Putamen (tissue), 1 donor: ENCODE results near the gene ZBTB46.
"Not testable (repeated sequence)": the region's sequence is repeated elsewhere in the genome, so short reads cannot be mapped to it uniquely, and the experiment has no call there.

ENCODE experiments used
- DNase-seq: peaks from one replicate; pipeline ENCODE4 v3.0.0-alpha.2; 2016; ENCODE audit warnings: low spot score

ZBTB46 gene

DNA sequence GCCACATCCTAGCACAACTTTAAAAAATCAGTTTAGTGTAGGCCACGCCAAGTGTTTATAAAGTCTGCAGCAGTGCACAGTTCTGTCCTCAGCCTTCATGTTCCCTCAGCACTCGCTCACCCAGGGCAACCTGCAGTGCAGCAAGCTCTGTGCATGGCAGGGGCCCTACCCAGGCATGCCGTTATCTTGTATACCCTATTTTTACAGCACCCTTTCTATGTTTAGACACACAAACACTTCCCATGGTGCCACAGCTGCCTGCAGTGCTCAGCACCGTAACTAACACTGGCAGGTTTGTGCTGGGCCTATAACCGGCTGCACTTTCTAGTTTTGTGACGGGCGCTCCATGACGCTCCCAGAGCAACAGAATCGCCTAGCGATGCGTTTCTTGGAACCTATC lies 43.8 kb downstream of the ZBTB46 start:
- no peak for DNase-seq

DNA sequence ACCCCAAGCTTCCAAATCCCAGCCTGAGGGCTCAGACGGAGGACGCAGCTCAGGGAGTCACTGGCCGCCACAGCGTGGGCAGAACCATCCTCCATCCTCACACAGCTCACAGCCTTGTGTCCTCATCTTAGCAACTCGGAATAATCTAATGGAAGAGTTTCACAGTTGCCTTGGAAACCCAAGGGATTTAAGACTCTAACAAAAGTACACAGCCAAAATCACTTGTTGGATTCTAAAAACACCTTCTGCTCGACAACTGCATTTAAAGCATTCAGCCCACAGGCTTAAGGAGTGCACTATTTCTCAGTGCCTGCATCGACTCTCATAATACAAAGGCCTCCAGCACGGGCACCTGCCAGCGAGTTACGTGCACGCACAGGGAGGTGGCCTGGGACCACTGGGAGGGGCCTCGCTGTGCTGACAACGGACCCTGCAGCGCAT lies 45.4 kb downstream of the ZBTB46 start:
- DNase-seq, result no peak

DNA sequence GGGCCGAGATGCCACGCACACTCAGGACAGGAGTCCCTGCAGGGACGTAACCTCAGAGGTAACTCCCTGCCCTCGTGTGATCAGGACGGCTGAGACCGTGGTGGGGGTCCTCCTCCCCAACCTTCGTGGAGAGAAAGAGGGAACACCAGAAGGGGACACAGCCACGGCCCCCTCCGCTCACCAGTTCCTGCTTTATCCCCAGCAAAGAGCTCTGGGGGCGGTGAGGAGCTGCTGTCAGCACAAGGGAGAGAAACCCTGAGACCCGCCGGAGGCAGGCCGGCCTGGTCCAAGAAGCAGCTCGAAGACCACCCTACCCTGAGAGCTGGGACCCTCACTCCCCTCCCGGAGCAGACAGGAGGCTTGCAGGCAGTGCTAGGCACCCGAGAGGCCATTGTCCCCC lies 47.1 kb downstream of the ZBTB46 start:
- DNase-seq, result no peak

DNA sequence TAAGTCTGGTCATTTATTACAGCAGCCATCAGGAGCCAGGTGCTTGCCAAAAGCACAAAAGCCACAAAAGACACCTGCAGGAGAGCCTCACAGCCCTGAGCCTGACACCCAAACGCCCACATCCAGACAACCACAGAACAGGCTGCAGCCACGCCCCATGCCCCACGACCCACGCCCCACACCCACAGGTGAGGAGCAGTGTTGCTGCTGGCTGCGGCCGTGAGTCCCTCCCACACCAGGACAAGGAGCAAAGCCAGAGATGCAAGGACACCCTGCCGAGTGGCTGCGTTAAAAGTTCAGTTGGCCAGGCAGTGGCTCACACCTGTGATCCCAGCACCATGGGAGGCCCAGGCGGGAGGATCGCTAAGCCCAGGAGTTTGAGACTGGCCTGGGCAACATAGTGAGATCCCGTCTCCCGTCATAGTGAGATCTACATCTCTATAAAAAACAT lies 48.5 kb downstream of the ZBTB46 start:
- no peak for DNase-seq

DNA sequence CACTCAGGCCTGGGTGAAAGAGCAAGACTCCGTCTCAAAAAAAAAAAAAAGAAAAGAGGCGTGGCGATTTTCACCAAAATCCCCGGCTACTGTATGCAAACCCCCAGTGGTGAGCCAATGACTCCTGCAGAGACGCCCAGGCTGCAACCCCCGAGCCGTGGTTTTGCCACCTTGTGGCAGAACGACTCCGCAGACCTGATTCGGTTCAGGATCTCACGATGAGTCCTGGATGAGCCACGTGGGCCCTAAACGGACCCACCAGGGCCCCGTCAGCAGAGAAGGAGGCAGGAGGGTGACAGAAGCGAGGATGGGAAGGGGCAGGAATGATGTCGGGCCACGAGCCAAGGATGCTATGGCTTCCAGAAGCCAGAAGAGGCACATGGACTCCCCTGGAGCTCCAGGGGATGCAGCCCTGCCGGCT lies 49.0 kb downstream of the ZBTB46 start:
- no peak for DNase-seq

DNA sequence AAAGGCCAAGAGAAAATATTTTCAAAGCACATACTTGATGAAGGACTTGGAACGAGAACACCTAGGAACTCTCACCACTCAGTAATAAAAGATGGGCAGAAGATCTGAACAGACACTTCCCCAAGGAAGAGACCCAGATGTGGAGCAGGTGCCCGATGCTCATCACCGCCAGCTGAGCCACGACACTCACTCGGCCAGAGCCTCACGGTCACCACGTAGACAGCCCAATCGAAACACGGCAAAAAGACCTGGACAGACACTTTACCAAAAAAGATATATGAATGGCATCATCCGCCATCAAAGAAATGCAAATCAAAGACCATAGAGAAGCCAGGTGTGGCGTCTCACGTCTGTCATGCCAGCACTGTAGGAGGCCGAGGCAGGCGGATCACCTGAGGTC lies 49.9 kb downstream of the ZBTB46 start:
- no peak for DNase-seq

DNA sequence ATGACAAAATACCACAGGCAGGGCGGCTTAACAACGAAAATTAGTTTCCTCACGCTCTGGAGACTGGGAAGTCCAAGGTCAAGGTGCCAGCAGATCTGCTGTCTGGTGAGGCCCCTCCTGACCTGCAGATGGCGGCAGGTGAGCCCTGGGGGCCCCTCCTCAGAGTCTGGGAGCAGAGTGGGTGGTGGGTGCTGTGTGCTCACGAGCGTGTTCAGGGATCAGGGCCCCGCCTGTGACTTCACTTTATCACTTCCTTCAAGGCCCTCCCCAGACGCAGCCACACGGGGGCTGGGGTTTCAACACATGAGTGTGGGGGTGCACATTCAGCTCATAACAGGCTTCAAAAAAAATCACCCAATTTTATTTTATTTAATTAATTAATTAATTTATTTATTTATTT lies 52.2 kb downstream of the ZBTB46 start:
- no peak for DNase-seq

DNA sequence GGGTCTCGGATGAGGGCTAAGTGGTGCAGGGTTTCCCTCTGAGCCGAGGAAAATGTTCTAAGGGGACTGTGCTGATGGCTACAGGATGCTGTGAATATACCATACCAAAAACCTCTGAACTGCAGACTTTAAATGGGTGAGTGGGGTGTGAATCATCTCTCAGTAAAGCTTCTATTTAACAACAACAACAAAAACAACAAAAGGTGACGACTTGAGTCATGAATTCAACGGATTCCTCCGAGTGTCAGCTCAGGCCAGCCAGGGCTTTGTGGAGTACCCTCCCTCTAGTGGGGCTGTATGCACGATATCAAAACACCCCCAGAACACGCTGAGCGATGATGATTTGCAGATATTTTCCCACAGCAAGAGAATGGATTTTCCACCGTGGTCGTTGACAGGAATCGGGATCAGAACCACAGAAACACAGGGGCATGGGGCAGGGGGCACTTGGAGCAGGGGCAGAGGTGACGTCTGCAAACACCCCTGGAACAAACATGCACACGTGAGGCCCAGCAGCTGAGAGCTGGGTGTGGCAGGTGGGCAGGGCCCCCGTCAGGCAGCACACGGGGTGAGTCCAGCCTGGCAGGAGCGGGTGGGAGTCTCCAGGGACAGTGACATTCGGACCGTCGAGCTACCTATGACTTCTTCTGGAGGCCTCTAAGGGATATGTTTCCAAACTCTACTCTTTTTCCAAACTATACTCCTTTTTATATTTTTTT lies 52.9 kb downstream of the ZBTB46 start:
- no peak for DNase-seq

DNA sequence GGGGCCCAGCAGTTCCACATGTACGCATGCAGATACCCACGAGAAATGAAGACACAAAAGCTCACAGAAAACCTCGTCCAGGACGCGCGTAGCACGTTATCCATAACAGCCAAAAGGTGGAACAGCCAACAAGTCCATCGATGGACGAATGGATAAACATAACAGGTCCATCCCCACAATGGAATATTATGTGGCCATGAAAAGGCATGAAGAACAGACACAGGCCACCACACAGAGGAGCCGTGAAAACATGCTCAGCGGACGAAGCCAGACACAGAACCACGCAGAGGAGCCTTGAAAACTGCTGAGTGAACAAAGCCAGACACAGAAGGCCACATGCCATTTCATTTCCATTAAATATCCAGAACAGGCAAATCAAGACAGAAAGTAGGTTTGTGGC lies 53.5 kb downstream of the ZBTB46 start:
- DNase-seq, result no peak

DNA sequence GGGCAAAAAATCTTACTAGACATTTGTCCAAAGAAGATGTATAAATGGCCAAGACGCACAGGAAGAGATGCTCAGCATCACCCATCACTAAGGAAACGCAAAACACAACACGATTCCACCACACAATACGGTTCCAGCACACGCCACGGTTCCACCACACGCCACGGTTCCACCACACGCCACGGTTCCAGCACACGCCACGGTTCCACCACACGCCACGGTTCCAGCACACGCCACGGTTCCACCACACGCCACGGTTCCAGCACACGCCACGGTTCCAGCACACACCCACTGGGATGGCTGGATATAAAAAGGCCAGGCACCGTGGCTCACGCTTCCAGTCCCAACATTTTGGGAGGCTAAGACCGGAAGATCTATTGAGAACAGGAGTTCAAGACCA lies 54.2 kb downstream of the ZBTB46 start:
- not testable (repeated sequence) for DNase-seq

DNA sequence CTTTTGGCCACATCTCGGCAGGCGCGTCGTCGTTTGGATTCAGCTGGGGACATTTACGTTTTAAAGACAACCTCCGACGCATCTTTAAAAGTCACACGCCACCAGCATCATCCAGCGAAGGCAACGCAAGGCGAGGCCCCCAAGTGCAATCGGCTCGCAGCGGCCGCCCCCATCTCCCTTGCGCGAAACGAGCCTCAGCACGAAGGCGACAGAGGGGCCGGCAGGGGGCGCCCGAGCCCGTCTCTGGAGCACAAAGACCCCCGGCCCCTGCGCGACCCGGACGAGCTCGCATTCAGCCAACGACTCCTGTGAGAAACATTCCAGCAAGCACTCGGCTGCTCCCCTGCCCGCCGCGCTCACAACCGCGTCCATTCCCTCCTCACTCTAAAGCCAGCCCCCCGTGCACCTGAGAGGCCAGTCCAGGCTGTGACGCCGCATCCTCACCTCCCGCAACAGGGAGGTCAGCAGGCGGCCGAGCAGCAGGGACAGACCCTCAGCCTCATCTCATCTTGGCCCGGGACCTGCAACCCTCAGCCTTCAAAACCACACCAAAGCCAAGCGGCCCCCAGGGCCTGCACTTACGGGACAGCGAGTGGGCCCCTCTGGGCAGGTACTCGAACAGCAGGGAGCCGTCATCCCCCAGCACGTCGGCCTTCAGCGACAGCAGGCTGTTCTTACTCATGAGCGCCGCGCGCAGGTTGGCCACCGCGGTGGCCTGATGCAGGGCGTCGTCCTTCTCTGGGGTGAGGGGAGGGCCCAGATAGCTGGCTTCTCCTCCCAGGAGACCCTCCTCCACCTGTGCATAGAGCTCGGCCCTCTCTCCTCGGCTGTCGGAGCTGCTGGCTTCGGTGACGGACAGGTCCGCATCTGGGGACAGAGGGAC lies 55.7 kb downstream of the ZBTB46 start:
- DNase-seq, result peak; percentile 23

DNA sequence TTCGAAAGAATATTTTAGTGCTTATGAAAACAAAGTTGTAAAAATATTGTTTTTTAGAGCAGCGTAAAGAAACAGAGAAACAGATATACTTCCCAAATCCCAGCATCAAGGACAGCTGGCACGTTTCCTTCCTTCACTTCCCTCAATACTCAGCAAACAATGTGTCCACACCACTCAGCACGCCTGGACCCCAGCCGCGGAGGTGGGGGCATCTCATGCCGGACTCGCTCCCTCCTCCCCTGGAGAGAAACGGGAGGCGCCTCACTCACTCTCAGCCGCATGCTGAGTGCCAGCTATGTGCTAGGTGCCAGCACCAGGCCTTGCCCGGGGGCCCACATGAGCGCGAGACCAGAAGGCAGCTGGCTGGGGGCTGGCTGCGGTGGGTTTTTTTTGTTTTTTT lies 56.8 kb downstream of the ZBTB46 start:
- DNase-seq, result no peak

DNA sequence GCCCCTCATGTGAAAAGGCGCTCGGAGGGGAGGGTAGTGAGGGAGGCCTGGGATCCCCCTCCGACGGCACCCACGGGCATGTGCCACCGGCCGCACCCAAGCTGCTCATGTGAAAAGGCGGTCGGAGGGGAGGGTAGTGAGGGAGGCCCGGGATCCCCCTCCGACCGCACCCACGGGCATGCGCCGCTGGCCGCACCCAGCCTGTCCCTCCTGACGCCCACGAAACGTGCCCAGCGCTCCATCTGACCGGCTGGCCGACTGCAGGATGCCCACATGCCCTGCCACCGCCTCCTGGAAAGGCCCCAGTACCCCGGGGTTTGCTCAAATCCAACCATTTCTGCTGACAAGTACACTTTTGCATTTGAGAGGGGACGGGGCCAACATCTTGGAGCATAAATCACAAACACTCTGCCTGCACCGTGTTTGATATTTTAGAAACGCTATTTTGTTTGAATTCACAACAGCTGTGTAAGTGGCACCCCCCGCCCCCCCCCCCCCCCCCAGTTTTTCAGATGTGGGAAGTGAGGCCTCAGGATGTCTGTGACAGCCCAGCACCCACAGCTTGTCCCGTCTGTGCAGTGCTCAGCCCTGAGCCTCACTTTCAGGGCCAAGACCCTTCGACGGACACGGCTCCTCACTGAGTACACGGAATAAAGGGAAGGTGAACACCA lies 57.4 kb downstream of the ZBTB46 start:
- no peak for DNase-seq

DNA sequence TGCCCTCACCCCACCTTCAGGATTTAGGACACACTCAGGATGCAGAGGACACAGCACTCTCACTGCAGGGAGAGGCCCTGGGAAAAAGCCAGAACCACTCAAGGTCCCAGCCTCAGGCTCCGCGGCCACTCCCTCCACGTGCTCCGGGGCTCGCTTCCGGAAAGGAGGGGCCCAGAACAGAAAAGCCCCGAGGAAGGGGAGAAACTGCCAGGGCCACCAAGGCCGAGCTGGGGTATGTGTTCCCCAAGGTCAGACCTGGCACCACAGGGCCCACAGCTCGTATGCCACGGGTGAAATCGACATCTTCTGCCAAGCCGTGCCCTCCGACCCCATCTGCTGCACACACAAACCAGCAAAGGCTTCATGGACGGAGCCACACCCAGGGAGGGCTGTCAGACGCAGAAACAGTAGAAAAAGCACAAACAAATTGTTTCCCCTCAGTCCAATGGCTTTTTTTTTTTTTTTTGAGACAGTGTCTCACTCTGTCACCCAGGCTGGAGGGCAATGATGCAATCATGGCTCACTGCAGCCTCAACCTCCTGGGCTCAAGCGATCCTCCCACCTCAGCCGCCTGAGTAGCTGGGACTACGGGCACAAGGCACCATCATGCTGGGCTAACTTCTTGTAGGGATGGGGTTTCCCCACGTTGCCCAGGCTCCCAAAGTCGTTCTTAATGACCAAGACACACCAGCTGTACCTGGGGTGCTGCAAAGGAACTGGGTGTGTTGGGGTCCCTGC lies 58.1 kb downstream of the ZBTB46 start:
- no peak for DNase-seq

DNA sequence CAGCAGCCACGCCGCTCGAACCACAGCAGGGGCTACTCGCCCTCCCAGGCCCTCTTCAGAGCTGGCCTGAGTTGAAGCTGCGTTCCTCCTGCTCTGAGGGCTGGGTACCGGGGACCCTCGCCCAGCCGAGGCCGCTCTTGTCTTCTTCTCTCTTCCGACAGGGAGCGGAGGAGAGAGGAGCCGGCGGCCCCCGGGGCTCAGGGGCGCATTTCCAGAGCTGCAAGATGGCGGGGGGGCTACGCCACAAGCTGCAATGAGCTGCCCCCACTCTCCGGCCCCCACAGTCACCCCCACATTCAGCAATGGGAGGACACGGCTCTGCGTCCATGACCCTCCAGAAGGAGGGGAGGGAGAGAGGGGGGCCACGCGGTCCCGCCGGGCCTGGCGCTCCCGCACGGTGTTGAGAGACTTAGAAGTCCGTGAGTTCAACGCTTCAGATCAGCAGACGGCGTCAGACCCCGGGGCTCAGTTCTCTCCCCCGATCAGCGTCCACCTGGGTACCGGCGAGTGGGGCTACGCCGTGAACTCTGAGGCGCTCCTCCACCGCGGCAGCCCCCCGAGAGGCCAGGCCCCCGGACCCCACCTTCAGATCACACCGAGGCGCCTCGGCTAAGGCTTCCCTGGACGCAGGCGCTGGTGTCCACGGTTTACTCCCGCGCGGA lies 59.9 kb downstream of the ZBTB46 start:
- DNase-seq, result no peak

DNA sequence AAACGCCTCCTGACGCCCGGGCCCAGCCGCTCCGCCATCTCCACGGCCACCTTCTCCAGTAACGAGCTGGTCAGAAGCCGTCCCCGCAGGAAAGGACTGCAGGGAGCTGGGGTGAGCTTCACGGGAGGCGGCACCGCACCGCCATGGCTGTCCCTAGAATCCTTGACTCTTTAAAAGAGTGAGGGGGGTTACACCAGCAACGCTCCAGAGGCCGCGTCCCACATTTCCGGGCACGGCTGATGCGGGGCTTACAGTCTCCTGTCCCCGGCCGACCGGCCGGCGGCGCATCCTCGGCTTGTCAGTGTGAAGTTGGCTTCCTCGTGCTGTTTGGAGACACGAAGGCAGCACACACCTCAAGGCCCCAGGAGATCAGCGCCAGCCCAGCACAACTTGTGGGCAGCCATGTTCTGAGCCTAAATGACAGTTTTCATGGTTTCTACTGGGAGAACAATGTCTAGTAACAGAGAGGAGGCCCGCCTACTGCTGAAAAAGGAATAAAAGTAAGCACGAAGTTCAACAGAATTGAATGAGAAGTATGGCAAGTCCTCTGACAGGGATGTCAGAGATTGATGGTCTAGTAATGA lies 61.1 kb downstream of the ZBTB46 start:
- DNase-seq, result no peak

DNA sequence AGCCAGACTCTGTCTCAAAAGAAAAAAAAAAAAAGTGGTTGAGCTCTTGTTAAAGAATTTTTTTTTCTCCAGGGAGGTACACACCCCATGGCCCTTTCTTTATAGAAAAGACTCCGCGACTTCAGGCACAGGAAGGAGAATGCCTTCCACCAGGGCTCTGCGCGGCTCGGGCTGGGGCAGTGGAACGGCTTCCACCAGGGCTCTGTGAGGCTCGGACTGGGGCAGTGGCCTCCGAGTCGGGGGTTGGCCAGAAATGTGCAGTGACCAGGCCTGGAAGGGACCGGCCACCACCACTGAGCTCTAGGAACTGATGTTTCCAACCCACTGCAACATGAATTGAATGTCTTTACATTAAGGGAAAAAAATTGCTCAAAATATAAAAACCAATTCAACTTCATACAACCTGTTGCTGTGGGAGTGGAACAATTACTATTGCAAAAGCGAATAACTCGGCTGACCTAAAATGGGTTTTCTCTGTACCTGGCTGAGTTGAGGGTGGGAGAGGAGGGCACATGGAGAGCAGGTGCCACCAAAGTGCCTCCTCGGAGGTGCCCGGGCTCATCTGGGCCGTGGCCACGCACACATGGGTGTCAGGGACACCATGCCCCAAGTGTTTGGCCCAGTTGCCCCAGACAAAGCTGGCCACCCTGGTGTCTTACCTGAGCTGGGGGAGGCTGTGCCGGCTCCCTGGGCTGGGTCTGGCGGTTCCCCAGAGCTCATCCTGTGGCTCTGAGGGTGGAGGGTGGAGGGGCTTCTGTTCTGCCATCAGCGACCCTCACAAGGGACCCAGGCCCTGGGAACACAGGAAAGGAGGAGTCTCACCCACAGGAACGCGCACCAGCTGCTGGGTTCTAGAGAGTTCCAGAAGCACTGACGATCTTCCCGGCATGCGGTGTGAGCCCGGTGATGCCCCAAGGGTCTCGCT lies 62.2 kb downstream of the ZBTB46 start:
- no peak for DNase-seq

DNA sequence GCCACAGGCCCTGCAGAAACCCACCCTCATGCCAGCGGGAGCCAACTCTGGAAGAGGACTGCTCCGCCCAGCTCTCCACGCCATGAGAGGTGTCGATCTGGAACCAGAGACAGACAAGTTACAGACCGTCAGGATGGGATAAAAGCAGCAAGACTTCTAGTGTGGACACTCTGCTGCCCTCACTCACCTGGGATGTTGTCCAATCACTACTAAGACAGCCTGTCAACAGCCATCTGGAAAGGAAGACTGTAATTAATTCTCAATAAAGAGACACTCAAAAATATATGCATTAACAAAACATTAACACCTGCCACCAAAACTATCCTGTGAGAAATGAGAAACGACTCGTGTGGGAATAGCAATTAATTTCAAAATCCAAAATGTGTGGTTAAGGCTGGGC lies 63.2 kb downstream of the ZBTB46 start:
- DNase-seq, result no peak

DNA sequence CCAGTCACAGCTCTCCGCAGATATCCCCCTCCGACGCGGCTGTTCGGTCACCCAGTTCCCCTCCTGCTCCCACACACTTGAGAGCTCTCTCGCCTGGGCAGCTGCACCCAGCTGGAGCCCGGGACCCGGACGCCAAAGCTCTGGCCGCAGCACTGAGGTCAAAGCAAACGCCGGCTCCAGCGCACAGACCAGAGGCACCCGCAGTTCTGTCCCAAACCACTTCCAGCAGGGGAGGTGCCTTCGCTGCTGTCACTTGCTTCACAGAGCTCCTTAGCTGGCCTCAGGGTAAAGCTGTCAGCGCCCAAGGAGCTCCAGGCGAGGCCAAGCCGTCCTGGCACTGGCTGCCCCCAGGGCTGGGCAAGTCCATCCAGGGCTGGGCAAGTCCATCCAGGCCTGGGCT lies 63.6 kb downstream of the ZBTB46 start:
- DNase-seq, result no peak
